ENCODE data around the gene CHODL.

- TF ChIP-seq, protein P1, sequence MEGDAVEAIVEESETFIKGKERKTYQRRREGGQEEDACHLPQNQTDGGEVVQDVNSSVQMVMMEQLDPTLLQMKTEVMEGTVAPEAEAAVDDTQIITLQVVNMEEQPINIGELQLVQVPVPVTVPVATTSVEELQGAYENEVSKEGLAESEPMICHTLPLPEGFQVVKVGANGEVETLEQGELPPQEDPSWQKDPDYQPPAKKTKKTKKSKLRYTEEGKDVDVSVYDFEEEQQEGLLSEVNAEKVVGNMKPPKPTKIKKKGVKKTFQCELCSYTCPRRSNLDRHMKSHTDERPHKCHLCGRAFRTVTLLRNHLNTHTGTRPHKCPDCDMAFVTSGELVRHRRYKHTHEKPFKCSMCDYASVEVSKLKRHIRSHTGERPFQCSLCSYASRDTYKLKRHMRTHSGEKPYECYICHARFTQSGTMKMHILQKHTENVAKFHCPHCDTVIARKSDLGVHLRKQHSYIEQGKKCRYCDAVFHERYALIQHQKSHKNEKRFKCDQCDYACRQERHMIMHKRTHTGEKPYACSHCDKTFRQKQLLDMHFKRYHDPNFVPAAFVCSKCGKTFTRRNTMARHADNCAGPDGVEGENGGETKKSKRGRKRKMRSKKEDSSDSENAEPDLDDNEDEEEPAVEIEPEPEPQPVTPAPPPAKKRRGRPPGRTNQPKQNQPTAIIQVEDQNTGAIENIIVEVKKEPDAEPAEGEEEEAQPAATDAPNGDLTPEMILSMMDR (IDR thresholded peaks at IDR 0.05): no peak
- no peak for TF ChIP-seq POLR2A (IDR thresholded peaks at IDR 0.05)
Measured at GRCh38 chr21:18267496-18267895, 22.9 kb downstream of the CHODL start.
